ACC112 (cell line): ENCODE results near the gene GABBR2.

Source experiments
- H2AFZ ChIP-seq: fragments of 200-600 bp; sonication (generic); one replicate; pipeline ENCODE4 v1.6.0; 2017; ENCODE audit warnings: antibody characterized with exemption, low read length; ENCODE audit not compliant: unreplicated experiment
- H3K27ac ChIP-seq: fragments of 200-600 bp; sonication (generic); 2 replicates; pipeline ENCODE4 v1.5.1; 2014; ENCODE audit warnings: low read depth, mild to moderate bottlenecking, antibody characterized with exemption, low read length, moderate library complexity
- H3K27me3 ChIP-seq: fragments of 200-600 bp; sonication (generic); 2 replicates; pipeline ENCODE4 v1.6.1; 2014; ENCODE audit warnings: mild to moderate bottlenecking, antibody characterized with exemption, low read length, moderate library complexity, mixed read lengths; ENCODE audit not compliant: insufficient read depth
- H3K36me3 ChIP-seq: fragments of 200-600 bp; sonication (generic); 2 replicates; pipeline ENCODE4 v1.6.1; 2016; ENCODE audit warnings: mild to moderate bottlenecking, antibody characterized with exemption, low read length, moderate library complexity, mixed read lengths; ENCODE audit not compliant: insufficient read depth
- H3K4me1 ChIP-seq: fragments of 200-600 bp; sonication (generic); one replicate; pipeline ENCODE4 v1.6.1; 2016; ENCODE audit warnings: low read length, mixed read lengths; ENCODE audit not compliant: insufficient read depth, unreplicated experiment, control insufficient read depth
- H3K4me3 ChIP-seq: fragments of 200-600 bp; sonication (generic); 2 replicates; pipeline ENCODE4 v1.5.1; 2014; ENCODE audit warnings: mild to moderate bottlenecking, low read depth, low read length
- H3K79me2 ChIP-seq: fragments of 200-600 bp; sonication (generic); one replicate; pipeline ENCODE4 v1.6.0; 2016; ENCODE audit warnings: low read length; ENCODE audit not compliant: control insufficient read depth, unreplicated experiment, insufficient read depth

Gene GABBR2

DNA sequence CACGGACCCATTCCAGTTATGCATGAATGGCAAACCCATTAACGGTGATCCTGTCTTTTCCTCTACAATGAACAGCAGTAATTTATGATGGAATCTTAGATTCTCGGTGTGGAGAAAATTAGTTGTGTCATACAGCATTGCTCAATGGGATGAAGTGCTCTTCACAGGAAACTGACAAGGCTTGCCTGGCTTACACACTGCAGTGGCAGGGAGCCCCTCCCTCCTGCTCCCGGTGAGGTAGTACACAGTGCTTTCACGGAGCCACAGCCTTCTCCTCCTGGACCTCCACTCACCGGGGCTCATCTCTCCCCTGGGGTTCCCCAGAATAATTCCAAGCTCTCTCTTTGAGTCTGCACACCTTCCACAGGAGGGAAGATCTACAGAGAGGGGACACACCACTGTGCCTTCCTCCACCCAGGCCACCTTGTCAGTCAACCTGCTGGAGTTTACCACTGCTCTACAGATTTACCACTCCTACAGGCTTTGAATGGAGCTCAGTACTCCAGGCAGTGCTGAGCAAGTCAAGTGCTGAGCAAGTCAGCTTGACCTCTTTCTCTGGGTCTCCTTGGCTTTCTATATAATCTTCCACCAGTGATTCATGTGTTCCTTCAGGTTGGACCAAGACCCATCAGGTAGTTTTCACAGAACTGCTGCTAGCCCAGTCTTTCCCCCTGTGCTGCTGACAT lies 394.2 kb downstream of the GABBR2 start:
- Histone ChIP-seq H2AFZ (no peak overlapping the region), H3K79me2 (no peaks in the 10 kb centered on the region), H3K4me1 (peaks cover 33% of the 10 kb centered on the region), H3K36me3 (no peaks in the 10 kb centered on the region), H3K4me3 (no peak overlapping the region), H3K27ac (0 out of 2 replicates have a peak overlapping the region, but pooled peaks have one; percentile 19), H3K27me3 (no peaks in the 10 kb centered on the region)

DNA sequence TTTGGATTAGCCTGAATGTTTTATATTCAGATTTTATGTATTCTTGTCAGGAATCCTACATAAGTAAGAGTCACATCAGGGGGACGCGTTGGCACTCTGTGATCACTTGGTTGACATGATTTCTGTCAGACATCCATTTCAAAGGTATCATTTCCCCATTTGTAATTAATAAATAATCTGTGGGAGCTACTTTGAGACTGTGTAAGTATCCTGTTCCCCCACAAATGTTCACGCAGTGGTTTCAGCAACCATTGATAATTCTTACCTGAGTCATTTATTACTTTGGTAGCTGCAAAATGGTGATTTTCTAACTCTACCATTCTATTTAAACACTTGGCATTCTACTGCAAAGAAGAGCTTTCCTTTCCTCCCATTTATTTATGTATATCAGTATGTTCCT lies 396.4 kb downstream of the GABBR2 start:
- Histone ChIP-seq H3K4me1 (peaks cover 24% of the 10 kb centered on the region), H3K36me3 (no peaks in the 10 kb centered on the region), H3K4me3 (no peak overlapping the region), H3K27ac (no peak overlapping the region), H3K79me2 (no peaks in the 10 kb centered on the region), H2AFZ (no peak overlapping the region), H3K27me3 (no peaks in the 10 kb centered on the region)

DNA sequence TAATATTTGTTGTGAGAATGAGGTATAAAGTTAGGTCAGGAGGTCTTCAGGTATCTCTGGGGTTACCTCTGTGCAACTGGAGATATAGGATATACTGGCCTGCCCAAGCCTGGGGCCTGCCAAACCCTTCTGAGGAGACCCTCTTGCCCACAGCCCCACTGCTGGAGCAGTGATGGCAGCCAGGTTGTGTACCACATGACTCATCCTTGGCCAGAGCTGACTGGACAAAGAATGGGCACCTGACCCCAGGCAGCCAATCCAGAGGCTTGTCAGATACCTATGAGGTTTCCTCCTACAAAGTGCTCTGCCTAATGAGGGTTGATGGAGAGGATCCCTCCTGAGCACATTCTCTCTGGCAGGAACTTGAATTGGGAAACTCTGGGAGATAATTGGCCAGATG lies 397.2 kb downstream of the GABBR2 start:
- Histone ChIP-seq H3K79me2 (no peaks in the 10 kb centered on the region), H3K27me3 (no peaks in the 10 kb centered on the region), H3K27ac (no peak overlapping the region), H3K4me1 (peaks cover 24% of the 10 kb centered on the region), H2AFZ (no peak overlapping the region), H3K4me3 (no peak overlapping the region), H3K36me3 (no peaks in the 10 kb centered on the region)

DNA sequence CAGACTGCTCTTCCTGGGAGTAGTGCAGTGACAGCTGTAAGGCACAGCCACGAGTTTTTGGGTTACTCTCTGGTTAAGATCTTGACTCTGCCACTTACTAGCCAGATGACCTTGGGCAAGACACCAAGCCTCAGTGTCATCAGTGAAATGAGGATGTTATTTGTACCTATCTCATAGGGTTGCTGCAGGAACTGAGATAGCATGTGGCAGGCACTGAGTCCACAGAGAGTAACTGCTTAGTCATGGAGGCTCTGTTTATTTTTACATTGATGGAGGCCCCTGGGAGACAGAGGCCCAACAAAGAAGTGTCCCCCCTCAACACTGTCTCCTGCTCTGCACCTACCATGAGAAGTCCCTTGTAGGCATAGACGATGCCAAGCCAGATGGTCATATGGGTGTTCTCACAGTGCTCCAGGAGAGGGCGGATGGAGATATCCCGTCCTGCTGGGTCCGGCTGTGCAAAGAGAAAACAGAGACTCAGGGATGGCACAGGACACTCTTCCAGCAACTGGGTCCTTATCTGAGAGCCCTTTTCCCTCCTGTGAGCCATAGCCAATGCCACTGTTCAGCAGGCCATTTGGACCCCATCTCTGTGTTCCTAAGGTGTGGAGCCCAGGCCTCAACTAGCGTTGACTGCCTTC lies 397.9 kb downstream of the GABBR2 start:
- Histone ChIP-seq H3K36me3 (no peaks in the 10 kb centered on the region), H3K4me1 (peaks cover 24% of the 10 kb centered on the region), H2AFZ (no peak overlapping the region), H3K27ac (no peak overlapping the region), H3K27me3 (no peaks in the 10 kb centered on the region), H3K79me2 (no peaks in the 10 kb centered on the region), H3K4me3 (no peak overlapping the region)

DNA sequence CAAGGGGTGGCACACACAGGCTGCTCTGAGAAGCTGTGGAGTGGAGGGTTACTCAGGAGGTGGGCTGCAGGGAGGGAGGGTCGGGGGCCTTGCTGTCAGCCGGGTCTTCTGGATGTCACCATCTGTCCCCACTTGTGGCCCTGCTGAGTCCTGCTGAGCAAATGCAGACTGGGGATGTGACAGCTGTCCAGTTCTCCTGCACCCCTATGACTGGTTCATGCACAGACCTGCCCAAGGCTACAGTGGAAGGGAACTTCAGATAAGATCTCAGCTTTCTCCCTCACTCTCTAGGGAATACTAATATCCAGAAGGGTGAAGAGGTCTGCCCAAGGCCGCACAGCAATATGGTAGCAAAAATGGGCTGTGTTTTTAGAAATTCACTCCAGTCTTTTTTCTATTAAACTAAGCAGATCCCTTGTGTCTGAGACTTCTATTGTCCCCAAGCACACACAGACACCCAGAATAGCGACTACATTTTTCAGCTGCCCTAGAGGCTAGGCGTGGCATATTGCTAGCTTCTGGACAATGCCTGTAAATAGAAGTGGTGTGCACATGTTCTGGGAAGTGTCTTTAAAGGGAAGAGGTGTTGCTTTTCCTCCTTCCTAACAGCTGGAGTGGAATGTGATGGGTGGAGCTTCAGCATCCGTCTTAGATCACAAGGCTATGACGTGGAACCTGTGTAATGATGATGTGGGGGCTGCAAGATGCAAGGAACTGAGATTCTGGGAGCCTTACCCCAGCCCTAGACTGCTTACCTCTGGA lies 402.2 kb downstream of the GABBR2 start:
- H3K36me3 ChIP-seq: no peaks in the 10 kb centered on the region
- H3K27ac ChIP-seq: no peak overlapping the region
- H3K4me3 ChIP-seq: no peak overlapping the region
- no peak overlapping the region for H2AFZ ChIP-seq
- H3K79me2 ChIP-seq: no peaks in the 10 kb centered on the region
- peaks cover 7% of the 10 kb centered on the region for H3K4me1 ChIP-seq
- H3K27me3 ChIP-seq: no peaks in the 10 kb centered on the region

DNA sequence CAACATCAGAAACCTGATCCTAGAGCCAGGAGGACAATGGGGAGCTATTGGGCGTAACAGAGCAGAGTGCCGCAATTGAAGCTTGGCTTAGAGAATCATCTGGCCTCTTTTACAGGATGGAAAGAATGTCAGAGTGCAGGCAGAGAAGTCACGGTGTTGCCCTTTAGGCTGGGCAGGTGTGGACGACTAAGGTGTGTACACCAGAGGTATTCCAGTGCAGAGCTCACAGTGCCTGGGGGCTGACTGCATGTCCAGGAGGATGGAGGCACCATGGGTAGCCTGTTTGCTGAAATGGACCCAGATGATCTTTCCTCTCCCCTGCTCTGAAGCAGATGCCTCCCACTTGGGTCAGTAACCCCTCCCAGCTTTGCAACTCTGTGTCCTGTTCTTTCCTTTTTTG lies 404.4 kb downstream of the GABBR2 start:
- Histone ChIP-seq H3K27ac (no peak overlapping the region), H3K4me3 (no peak overlapping the region), H3K79me2 (no peaks in the 10 kb centered on the region), H3K27me3 (no peaks in the 10 kb centered on the region), H2AFZ (no peak overlapping the region), H3K4me1 (peaks cover 3% of the 10 kb centered on the region), H3K36me3 (no peaks in the 10 kb centered on the region)

DNA sequence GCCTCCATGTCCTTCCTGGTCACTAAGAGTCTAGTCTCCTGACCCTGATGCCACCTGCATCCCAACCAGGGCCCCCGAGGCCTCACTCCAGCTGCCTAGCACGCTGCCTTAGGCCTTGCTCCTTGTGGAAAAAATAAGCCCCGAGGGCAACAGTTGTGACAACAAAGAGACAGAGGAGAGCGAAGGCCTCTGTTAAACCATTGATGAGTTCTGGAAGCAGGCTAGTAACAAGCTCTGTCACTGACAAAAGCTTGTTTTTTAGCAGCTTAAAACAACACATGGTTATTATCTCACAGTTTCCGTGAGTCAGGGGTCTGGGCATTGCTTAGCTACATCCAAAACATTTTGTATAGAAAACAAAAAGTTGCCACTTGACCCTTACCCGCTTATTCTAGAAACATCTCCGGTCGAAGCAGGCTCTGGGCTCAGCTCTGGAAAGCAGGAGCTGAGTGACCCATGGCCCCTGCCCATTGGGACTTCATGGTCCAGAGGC lies 405.1 kb downstream of the GABBR2 start:
- Histone ChIP-seq H3K79me2 (no peaks in the 10 kb centered on the region), H3K4me3 (no peak overlapping the region), H3K27me3 (no peaks in the 10 kb centered on the region), H3K36me3 (no peaks in the 10 kb centered on the region), H2AFZ (no peak overlapping the region), H3K4me1 (peaks cover 3% of the 10 kb centered on the region), H3K27ac (no peak overlapping the region)

DNA sequence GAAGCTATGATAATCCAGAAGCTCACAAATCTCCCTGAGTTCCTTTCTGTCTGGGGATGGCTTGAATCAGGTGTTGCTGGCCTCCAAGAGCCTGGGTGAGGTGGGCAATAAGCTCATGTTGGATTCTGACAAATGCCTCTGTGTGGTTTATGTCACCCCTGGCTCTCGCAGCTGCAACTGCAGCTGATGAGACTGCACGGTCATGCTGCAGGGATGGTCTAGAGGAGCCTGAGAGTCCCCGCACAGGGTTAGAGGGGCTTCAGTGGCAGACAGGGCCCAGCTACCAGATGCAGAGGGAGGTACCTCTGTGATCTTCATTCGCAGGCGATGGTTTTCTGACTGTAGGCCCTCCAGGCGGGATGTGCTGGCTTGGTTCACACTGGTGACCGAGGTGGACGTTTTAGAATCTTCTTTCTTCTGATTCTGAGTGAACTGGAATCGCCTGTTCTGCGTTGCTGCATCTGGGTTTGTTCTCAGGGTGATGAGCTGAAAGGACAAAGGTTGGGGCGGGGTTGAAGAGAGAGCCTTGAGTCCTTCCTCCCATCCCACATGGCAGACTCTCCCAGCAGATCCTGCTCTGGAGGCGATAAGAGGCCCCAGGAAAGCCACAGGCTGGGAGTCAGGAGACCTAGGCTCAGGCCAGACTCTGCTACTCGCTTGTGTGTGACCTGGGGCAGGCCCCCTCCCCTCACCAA lies 405.6 kb downstream of the GABBR2 start:
- Histone ChIP-seq H3K4me1 (peaks cover 3% of the 10 kb centered on the region), H3K79me2 (no peaks in the 10 kb centered on the region), H3K27ac (no peak overlapping the region), H2AFZ (no peak overlapping the region), H3K36me3 (no peaks in the 10 kb centered on the region), H3K27me3 (no peaks in the 10 kb centered on the region), H3K4me3 (no peak overlapping the region)

DNA sequence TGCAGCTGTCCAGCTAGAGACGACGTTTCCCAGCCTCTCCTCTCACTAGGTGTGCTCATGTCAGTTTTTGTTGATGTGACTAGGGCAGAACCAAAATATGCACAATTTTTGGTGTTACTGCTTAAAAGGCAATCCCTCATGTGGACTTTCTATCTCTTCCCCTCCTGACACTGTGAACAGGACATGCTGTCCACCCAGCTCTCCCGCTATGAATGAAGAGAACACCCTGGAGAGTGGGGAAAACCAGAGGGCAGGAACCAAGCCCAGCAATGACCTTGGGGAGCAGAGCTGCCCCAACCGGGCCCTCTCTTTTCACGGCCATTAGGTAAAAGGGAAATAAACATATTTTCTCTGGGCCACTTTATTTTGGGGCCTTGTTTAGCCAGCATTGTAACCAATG lies 406.6 kb downstream of the GABBR2 start:
- no peak overlapping the region for H3K27ac ChIP-seq
- no peaks in the 10 kb centered on the region for H3K36me3 ChIP-seq
- no peak overlapping the region for H2AFZ ChIP-seq
- H3K27me3 ChIP-seq: no peaks in the 10 kb centered on the region
- no peak overlapping the region for H3K4me3 ChIP-seq
- no peaks in the 10 kb centered on the region for H3K79me2 ChIP-seq
- H3K4me1 ChIP-seq: peaks cover 3% of the 10 kb centered on the region

DNA sequence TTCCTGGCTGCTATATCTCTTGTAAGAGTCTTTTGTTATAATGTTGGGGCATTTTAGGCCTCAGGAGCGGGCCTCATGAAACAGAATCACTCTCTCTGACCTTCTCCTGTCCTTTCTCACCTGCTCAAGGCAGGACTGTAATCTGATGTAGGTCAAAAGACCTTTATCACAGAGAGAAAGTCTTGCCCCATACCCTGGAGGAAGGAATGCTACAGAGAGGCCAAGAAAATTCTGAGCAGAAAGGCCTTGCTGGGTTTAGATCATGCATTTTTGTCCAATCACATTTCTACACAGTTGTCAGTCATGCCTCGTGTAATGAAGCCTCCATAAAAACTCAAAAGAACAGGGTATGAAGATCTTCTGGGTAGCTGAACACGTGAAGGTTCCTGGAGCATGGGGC lies 408.1 kb downstream of the GABBR2 start:
- no peaks in the 10 kb centered on the region for H3K27me3 ChIP-seq
- peaks cover 3% of the 10 kb centered on the region for H3K4me1 ChIP-seq
- no peaks in the 10 kb centered on the region for H3K36me3 ChIP-seq
- H3K79me2 ChIP-seq: no peaks in the 10 kb centered on the region
- no peak overlapping the region for H2AFZ ChIP-seq
- H3K4me3 ChIP-seq: no peak overlapping the region
- no peak overlapping the region for H3K27ac ChIP-seq
